Testis (tissue), 3 donors: ENCODE measurements around the gene C17orf67. TPM values are rescaled to one million over a fixed set of nuclear protein-coding genes. Genes with fewer than 3 reads are reported as not detected.

Experiments used
- DNase-seq: peaks from one replicate; pipeline ENCODE4 v3.0.0-alpha.2; 2019
- H3K27ac ChIP-seq, 2 donors: fragments of 200-600 bp; sonication (generic); one replicate each; pipeline ENCODE4 v1.5.1; 2019
- H3K27me3 ChIP-seq: fragments of 200-600 bp; sonication (generic); one replicate; pipeline ENCODE4 v1.5.1; 2019
- H3K36me3 ChIP-seq: fragments of 200-600 bp; sonication (generic); one replicate; pipeline ENCODE4 v1.5.1; 2017; ENCODE audit warnings: low read depth; ENCODE audit errors: missing control alignments
- H3K4me1 ChIP-seq: fragments of 200-600 bp; sonication (generic); one replicate; pipeline ENCODE4 v1.5.1; 2019
- H3K4me3 ChIP-seq, 2 donors: fragments of 200-600 bp; sonication (generic); one replicate each; pipeline ENCODE4 v1.5.1; 2017 to 2019
- H3K9me3 ChIP-seq: fragments of 200-600 bp; sonication (generic); one replicate; pipeline ENCODE4 v1.5.1; 2017
- CTCF ChIP-seq, 3 experiments: fragments of 450-650 bp in 2 of 3; fragments of 200-600 bp in 1 of 3; sonication (generic) in 1 of 3; IDR thresholded peaks; one replicate each; pipeline ENCODE4 v1.5.1; 2016 to 2019; ENCODE audit warnings: antibody characterized with exemption in 3 of 3, mild to moderate bottlenecking in 2 of 3, moderate library complexity in 1 of 3
- POLR2A ChIP-seq: fragments of 450-650 bp; IDR thresholded peaks from one replicate; pipeline ENCODE4 v1.6.1; 2017; ENCODE audit warnings: antibody characterized with exemption, mild to moderate bottlenecking, moderate library complexity
- WGBS, 2 donors: methylation state at CpG; one replicate each; pipeline ENCODE4 v1.1.5; 2018; 5-methylcytosine and 5-hydroxymethylcytosine counted together
- intact Hi-C: fragments of 100-400 bp; cut with DNase I; formaldehyde crosslinking; loops from one replicate; pipeline ENCODE4 v1.15.1; 2023; ENCODE audit warnings: low total_unique reads
- polyA plus RNA-seq: library from polyadenylated mRNA; stranded (reverse); fragments of 350-450 nt; fragmentation: Illumina TruSeq; extraction: RNeasy Lipid Tissue Mini Kit (QIAGEN cat#74804); gene quantifications from one replicate; pipeline ENCODE4 v1.2.3, GENCODE V29; 2014; ENCODE audit warnings: low read depth, low replicate concordance; ENCODE audit not compliant: insufficient read depth
- total RNA-seq, 2 donors: library from RNA; depleted of rRNA; stranded (reverse); fragments of >200 nt; gene quantifications; one replicate each; pipeline ENCODE4 v1.2.3, GENCODE V29; 2016

C17orf67 gene
- total and polyA plus RNA-seq, 3 donors from 2014 or later = 2.9 to 5.3 (median 3.7) TPM

GRCh38 chr17:56778898-56779297, 54.8 kb downstream of the C17orf67 start:
- no peak for TF ChIP-seq POLR2A
- no peak for TF ChIP-seq CTCF (IDR thresholded peaks at IDR 0.05)
- H3K4me3 ChIP-seq = no peak overlapping the region
- WGBS, 2 donors = 86 to 94% methylated on average over 9 of the region's 9 CpGs
- H3K27me3 ChIP-seq = no peaks in the 10 kb centered on the region
- H3K9me3 ChIP-seq = no peaks in the 10 kb centered on the region
- no peaks in the 10 kb centered on the region for H3K36me3 ChIP-seq
- DNase-seq = no peak
- intact Hi-C loops = no loop called here
- H3K4me1 ChIP-seq = no peaks in the 10 kb centered on the region
- no peak overlapping the region for H3K27ac ChIP-seq

- no peaks in the 10 kb centered on the region for H3K36me3 ChIP-seq
- intact Hi-C loops = no loop called here
- H3K9me3 ChIP-seq = no peaks in the 10 kb centered on the region
- no peaks in the 10 kb centered on the region for H3K27me3 ChIP-seq
- TF ChIP-seq CTCF (IDR thresholded peaks at IDR 0.05) (no peak), POLR2A (no peak)
- no peak for DNase-seq
- H3K4me1 ChIP-seq = no peaks in the 10 kb centered on the region
- 91% methylated on average over 7 of the region's 7 CpGs for WGBS, 2 donors
- no peak overlapping the region for H3K27ac ChIP-seq
- H3K4me3 ChIP-seq = no peak overlapping the region
Measured at GRCh38 chr17:56777859-56778258, 55.9 kb downstream of the C17orf67 start.

GRCh38 chr17:56774650-56775049, 59.1 kb downstream of the C17orf67 start:
- TF ChIP-seq CTCF (IDR thresholded peaks at IDR 0.05) (no peak), POLR2A (no peak)
- intact Hi-C loops = no loop called here
- Histone ChIP-seq H3K36me3 (no peaks in the 10 kb centered on the region), H3K27me3 (no peaks in the 10 kb centered on the region), H3K9me3 (no peaks in the 10 kb centered on the region), H3K4me1 (no peaks in the 10 kb centered on the region), H3K27ac (no peak overlapping the region), H3K4me3 (no peak overlapping the region)
- no peak for DNase-seq
- 78 to 82% methylated on average over 2 of the region's 2 CpGs for WGBS, 2 donors

GRCh38 chr17:56773124-56773523, 60.6 kb downstream of the C17orf67 start:
- no peaks in the 10 kb centered on the region for H3K27me3 ChIP-seq
- WGBS, 2 donors = 62 to 74% methylated on average over 3 of the region's 3 CpGs
- no peak overlapping the region for H3K27ac ChIP-seq
- no peak overlapping the region for H3K4me3 ChIP-seq
- no peak for DNase-seq
- H3K36me3 ChIP-seq = no peaks in the 10 kb centered on the region
- no peaks in the 10 kb centered on the region for H3K9me3 ChIP-seq
- H3K4me1 ChIP-seq = no peaks in the 10 kb centered on the region
- intact Hi-C loops = no loop called here
- no peak for TF ChIP-seq CTCF (IDR thresholded peaks at IDR 0.05)
- no peak for TF ChIP-seq POLR2A

- Histone ChIP-seq H3K36me3 (no peaks in the 10 kb centered on the region), H3K9me3 (no peaks in the 10 kb centered on the region), H3K27ac (no peak overlapping the region), H3K4me1 (no peaks in the 10 kb centered on the region), H3K4me3 (no peak overlapping the region), H3K27me3 (no peaks in the 10 kb centered on the region)
- DNase-seq = no peak
- 76 to 80% methylated on average over 8 of the region's 8 CpGs for WGBS, 2 donors
- intact Hi-C loops = no loop called here
- TF ChIP-seq POLR2A (no peak), CTCF (IDR thresholded peaks at IDR 0.05) (no peak)
Measured at GRCh38 chr17:56772442-56772841, 61.3 kb downstream of the C17orf67 start.
